Stimulated activated CD4-positive, alpha-beta T cell treated with anti-CD3 and anti-CD28 coated beads, Interleukin-2, amount 100 ng/mL, for 4 hours (primary cell): Measurements from ENCODE around the gene MAPKAP1.

Experiments
- DNase-seq: peaks from one replicate; pipeline ENCODE4 v3.0.0-alpha.2; 2020; ENCODE audit warnings: low read depth

Gene MAPKAP1

DNA sequence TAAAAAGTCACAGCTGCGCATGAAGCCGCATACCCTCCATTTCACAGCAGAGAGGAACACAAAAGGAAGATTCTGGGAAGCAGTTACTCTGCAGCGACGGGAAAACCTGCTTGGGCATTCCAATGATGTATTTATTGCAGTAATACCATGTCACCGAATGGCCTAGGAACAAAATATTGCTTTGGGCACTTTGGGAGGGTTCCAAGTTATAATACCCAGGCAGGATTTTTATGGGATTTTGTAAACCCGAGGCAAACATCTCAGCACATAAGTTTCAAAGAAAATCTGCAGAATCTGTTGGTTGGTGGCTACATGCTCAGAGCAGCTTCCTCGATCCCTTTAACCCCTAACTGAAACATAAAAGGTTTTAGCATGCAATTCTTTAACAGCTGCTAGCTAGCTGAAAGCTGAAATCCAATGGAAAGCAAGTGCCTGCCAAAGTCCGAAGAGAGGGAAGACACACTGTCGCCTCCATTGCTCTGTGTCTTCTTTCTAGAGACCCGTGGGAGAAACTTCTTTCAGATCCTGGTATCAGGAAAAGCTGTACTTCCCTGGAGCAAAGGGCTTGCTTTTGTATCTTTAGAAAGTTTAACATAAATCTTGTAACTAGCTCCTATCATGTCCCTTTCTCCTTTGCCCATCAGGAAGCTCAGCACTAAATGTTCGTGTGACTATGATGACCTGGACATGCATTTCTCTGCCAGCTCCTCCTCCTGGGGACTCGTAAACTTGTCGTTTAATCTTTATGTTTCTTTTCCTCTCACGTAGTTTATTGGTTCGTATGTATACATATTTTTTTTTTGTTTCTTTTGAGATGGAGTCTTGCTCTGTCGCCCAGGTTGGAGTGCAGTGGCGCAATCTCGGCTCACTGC, 195.0 kb downstream of the MAPKAP1 start:
- no peak for DNase-seq

DNA sequence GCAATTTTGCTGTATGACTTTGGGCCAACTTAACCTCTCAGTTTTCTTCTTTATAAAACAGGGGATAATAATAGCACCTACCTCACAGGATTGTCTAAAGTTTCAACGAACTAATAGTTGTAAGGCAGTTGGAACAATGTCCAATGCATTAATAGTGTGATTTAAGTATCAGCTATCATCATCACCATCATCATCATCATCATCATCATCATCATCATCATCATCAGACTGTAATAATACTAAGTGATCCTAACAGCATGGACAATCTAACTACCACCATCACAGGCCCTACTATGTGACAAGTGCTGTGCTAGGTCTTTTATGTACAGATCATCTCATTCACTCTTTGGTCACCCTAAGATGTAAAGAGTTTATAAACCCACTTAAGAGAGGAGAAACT, 196.0 kb downstream of the MAPKAP1 start:
- DNase-seq = no peak

DNA sequence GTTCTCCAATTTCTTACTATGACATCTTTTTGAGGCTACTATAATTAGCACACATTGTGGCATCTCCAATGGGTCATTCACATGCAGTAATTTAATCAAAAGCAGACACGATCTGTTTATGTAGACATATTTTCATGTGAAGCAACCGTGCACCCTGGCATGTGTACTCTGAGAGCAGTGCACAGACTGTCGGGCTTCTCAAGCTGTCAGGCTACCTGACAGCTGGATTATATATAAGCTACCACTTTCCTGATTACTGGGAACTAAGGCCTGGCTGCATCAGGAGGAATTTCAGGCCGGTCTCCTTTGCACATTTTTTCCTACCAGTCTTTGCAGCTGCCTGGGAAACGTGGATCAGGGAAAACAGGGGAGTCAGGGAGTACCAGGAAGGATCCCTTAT, 197.5 kb downstream of the MAPKAP1 start:
- no peak for DNase-seq

GRCh38 chr9:125508249-125508648, 198.8 kb downstream of the MAPKAP1 start:
- DNase-seq = no peak

DNA sequence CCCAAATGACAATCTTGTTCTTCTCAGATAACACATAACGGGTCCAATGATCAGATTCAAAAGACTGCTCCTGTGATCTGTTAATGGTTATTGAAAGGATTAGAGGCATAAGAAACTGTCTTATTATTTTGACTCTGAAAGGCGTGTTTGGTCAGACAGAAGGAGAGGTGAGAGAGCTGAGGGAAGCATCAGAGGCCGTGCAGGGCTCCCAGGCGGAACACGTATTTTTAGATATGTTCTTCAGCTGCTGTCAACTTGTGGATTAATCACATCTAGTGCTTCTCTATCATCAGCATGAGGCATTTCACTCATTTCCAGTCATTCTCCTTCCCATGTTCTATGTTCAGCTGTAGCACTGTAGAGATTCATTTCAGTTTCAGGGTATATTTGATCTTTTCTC, 199.8 kb downstream of the MAPKAP1 start:
- no peak for DNase-seq

GRCh38 chr9:125505988-125506438, 201.0 kb downstream of the MAPKAP1 start:
- no peak for DNase-seq

DNA sequence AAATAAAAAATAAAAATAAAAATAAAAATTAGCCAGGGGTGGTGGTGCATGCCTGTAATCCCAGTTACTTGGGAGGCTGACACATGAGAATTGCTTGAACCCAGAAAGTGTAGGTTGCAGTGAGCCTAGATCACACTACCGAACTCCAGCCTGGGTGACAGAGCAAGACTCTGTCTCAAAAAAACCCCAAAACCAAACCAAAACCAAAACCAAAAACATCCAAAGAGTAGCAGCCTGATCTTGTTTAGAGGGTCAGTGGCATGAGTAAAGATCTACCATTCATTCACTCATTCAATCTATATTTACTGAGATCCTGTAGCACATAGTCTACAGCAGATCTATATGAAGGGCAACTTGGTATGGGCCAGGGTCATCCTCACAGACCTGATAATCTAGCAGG, 202.4 kb downstream of the MAPKAP1 start:
- DNase-seq = no peak

DNA sequence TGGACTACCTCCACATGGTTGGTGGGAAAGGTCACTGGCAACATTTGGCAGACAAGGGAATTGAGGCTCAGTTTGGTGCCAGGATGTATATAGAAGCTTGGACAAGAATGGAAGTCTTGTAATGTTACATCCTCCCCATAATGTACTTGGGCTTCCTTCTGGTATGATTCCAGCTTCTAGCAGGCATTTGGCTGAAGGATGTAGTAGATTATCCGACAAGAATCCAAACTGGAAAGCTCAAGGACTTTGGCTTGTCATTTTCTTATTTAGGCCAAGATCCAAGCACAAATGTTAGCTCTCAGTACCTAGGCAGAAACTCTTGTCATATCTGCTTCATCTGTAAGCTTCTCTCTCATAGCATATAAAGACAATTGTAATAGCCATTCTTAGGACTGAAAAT, 209.1 kb downstream of the MAPKAP1 start:
- DNase-seq = no peak

DNA sequence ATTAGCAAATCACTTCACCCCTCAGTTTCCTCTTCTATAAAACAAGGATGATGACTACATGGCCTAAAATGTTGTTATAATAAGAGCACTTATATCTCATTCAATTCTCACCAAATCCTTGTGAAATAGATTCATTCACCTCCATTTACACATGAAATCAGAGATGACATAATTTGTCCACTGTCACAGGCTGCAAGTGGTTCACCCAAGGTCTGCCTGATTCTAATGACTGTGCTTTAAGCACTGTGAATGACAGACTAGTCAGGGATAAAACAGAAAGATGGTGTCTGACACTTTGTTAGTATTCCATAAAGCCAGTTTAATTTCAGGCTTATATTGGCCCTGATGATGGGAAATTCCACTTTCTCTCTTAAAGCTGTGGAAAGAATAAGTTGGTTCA, 209.5 kb downstream of the MAPKAP1 start:
- DNase-seq = no peak

DNA sequence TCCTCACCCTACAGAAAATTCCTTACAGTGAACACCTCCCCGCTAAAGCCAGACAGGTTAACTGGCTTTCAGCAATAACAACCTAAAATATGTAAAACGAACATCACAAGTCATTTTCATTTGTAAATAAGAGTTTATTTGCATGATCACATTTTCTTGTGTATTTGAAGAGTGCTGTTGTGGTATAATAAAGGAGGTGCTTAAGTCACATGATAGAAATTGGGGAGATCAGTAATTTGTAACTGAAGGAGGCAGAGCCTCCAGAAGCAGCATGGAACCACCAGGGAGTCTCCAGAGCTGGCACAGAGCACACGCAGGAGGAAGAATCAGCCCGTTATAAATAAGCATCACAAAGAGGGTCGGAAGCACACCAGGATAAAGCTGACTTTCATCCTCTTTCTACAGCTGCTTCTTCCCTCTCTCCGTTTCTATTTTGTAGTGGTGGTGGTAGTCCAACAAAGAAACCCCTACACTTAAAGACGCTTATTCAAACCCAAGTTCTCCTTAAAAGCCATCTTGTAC, 210.6 kb downstream of the MAPKAP1 start:
- no peak for DNase-seq

GRCh38 chr9:125495172-125496119, 211.6 kb downstream of the MAPKAP1 start:
- no peak for DNase-seq

DNA sequence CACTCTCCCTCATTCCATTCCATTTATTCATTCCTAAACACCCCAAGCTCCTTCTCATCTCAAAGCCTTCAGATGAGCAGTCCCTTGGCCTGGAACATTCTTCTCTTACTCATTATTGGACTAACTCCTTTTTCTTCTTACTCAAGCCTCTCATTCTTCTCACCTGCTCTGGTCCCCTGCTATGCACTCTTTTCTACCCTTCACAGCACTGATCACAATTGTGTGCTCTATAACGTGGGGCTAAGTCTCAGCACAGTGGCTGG, 212.4 kb downstream of the MAPKAP1 start:
- no peak for DNase-seq

DNA sequence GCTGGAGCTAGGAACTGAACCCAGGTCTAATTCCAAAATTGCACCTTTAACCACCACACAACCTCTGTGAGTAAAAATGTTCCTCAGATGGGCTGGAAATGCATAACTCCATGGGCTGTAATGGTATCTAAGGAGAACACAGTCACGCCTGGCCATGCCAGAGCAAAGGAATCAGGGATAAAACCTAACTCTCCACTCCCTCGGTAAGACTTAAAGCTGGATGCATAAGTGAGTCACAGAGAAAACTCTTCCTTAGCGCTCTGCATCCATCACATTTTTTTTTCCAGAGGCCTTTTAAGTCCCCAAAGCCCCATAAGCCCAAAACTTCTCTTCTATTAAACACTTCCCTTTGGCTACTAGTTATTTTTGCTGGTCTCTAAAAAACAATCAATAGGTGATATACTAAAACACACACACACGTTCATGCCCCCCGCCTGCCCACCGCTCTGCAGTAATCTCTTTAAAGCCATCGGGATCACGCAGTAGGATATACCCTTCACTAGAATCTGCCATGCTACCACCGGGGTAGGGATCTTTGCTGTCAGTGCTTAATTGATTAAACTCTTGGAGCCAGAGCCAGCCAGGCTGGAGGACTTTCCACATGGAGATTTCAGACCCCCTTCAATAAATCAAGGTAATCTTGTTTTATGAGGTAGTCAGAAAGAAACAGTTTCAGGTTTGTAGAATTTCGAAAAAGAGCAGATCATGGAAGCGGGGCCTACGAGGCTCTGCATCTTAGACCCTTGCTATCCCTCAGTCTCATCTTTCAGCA, 212.9 kb downstream of the MAPKAP1 start:
- no peak for DNase-seq

DNA sequence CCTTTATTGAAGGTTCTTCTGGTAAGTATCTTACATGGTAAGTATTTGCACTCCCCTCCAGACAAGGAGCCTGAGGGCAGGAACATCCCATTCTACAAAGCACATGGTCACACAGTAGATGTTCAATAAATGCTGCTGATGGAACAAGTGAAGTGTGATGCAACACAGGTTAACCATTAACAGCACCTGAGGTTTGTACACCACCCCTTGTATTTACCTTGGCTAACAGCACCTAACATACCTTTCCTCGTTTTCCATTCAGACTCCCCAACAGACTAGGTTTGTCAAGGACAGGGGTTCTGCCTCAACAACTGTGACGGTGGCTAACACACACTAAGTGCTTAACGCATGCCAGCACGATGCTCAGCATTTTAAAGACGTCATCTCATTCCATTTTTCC, 213.6 kb downstream of the MAPKAP1 start:
- no peak for DNase-seq

- no peak for DNase-seq
Measured at GRCh38 chr9:125492719-125493118, 214.3 kb downstream of the MAPKAP1 start.

DNA sequence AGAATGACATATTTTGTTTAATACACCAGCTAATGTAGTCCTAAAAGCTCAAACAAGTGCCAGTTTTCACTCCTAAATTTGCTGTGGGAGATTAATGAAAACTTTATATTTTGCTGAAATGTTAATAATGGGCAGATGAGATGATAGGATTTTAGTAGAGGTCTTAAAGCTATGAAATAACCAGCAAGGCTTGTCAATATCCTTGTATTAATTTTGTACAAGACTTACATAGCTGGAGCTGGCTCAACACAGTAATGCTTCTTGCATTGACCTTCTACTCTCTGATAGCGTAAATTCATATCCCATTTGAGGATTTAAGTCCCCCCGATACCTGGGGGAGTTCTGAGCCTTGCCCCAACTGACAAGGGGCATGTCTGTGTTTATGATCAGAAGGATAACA, 219.2 kb downstream of the MAPKAP1 start:
- no peak for DNase-seq

- DNase-seq = no peak
Measured at GRCh38 chr9:125486576-125486975, 220.4 kb downstream of the MAPKAP1 start.

DNA sequence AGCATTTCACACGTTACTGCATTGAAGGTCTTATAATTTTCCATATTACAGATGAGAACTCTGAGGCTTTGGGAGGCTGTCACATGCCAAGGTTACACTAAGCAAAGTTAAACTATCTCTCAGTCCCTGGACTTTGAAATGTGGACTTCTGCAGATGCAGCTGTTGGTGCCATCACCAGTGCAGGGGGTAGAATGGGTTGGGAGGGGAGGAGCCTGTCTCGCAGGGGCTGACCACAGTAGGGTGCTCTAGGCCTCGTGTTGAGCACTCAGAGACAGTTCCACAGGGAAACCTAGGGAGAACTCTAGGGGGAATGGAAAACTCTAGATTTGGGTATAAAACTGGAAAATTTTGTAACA, 220.9 kb downstream of the MAPKAP1 start:
- DNase-seq = no peak

DNA sequence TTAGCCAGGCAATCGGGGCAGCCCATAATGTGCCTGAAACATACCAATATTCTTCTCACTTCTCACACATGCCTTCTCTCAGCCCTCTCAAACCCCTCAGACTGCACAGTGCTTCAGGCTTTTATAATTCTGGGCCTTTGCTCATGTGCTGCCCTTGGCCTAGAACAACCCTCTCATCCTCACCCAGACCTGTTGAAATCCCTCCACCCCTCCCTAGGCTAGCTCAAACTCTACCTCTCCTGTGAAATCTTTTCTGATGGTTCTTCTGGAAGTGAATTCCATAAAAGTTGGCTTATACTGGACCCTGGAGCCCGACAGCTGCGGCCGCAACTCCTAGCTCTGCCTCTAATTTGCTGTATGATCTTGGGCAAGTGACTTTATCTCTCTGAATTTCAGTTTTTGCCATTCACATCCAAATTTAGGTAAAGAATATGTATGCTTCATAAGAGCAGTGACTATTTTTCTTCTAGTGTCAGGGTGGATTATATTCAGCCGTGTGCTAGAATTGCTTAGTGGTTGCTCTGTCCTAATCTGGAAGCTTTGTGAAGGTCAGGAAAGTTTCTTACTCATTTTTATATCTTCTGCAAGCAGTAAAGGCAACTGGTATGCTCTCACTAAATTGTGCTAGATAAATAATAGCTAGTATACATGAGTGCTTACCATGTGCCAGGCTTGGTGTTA, 221.4 kb downstream of the MAPKAP1 start:
- DNase-seq = no peak

DNA sequence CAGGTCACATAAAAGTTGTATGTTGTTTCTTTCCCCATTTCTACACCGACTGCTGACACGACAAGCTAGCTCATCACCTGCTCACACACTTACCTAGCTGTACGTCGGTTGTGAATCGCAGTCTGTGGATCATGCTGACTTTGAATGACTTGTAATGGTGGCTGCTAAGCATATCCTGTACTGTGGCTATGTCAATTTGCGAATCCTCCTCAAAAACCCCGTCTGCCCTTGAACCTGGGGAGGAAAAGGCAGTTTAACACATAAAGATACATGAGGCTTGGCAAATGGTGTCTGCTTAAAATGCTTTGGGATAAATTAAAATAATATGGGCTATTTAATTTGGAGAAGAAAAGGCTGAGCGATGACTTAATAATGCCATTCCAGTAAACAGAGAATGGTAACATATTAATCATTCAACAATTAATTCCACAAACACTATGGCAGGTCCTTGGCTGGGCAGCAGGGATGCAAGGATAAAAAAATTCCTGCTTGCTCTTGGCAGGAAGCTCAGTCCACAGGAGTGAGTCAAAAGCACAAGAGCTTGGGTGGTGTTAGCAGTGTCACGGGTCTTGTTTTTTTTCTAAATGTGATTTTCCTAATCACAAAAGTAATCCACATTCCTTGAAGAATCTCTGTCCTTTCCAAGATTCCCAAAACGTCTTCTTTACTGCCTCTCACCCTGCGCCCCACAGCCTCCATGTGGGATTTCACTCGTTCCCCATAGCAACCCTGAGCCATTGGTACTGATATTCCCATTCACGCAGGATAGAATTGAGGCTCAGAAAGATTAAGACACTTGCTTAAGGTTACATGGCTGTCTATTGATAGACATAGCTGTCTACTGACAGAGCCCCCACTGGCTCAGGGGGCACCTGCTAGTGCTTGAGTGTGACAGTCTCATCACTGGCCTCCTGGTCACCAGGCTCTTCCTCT, 222.4 kb downstream of the MAPKAP1 start:
- DNase-seq = no peak

- DNase-seq = no peak
Measured at GRCh38 chr9:125483697-125484096, 223.3 kb downstream of the MAPKAP1 start.
